ENCODE measurements around the gene CDK5RAP2. TPM values are rescaled to one million over a fixed set of nuclear protein-coding genes. Genes with fewer than 3 reads are reported as not detected.

Gene CDK5RAP2
- total RNA-seq, 1 donor from 2014 or later = 80.0 TPM

GRCh38 chr9:120376101-120376500, 203.9 kb downstream of the CDK5RAP2 start:
- no peaks in the 10 kb centered on the region for H3K4me1 Mint-ChIP-seq
- H3K9me3 Mint-ChIP-seq = no peaks in the 10 kb centered on the region
- ChIA-PET POLR2A (no interaction called here), CTCF (no interaction called here)
- no peak overlapping the region for H3K4me3 Mint-ChIP-seq
- H3K27me3 Mint-ChIP-seq = no peaks in the 10 kb centered on the region
- DNase-seq = no peak
- H3K27ac Mint-ChIP-seq = no peak overlapping the region
- no peaks in the 10 kb centered on the region for H3K36me3 Mint-ChIP-seq (ENCODE audit: low read depth)
- no peak for ATAC-seq (ENCODE audit: low read depth)
- TF ChIP-seq CTCF (IDR thresholded peaks at IDR 0.05) = no peak
- intact Hi-C loops (cut with micrococcal nuclease) = no loop called here

GRCh38 chr9:120375316-120375715, 204.7 kb downstream of the CDK5RAP2 start:
- POLR2A ChIA-PET = no interaction called here
- no peak overlapping the region for H3K27ac Mint-ChIP-seq
- no peaks in the 10 kb centered on the region for H3K4me1 Mint-ChIP-seq
- TF ChIP-seq CTCF (IDR thresholded peaks at IDR 0.05) = no peak
- H3K36me3 Mint-ChIP-seq (ENCODE audit: low read depth) = no peaks in the 10 kb centered on the region
- no peaks in the 10 kb centered on the region for H3K9me3 Mint-ChIP-seq
- no peak for DNase-seq
- CTCF ChIA-PET = no interaction called here
- no peaks in the 10 kb centered on the region for H3K27me3 Mint-ChIP-seq
- intact Hi-C loops (cut with micrococcal nuclease) = no loop called here
- no peak for ATAC-seq (ENCODE audit: low read depth)
- no peak overlapping the region for H3K4me3 Mint-ChIP-seq

- no peaks in the 10 kb centered on the region for H3K36me3 Mint-ChIP-seq (ENCODE audit: low read depth)
- H3K27me3 Mint-ChIP-seq = no peaks in the 10 kb centered on the region
- no peaks in the 10 kb centered on the region for H3K9me3 Mint-ChIP-seq
- ChIA-PET CTCF (no interaction called here), POLR2A (no interaction called here)
- H3K4me3 Mint-ChIP-seq = no peak overlapping the region
- no peak for TF ChIP-seq CTCF (IDR thresholded peaks at IDR 0.05)
- no peak overlapping the region for H3K27ac Mint-ChIP-seq
- intact Hi-C loops (cut with micrococcal nuclease) = no loop called here
- DNase-seq (no peak), ATAC-seq (ENCODE audit: low read depth) (no peak)
- H3K4me1 Mint-ChIP-seq = no peaks in the 10 kb centered on the region
Observed at GRCh38 chr9:120374817-120375216, 205.2 kb downstream of the CDK5RAP2 start.

- CTCF ChIA-PET = no interaction called here
- ATAC-seq (ENCODE audit: low read depth) = no peak
Observed at GRCh38 chr9:120374239-120374638, 205.7 kb downstream of the CDK5RAP2 start.

GRCh38 chr9:120372040-120372439, 207.9 kb downstream of the CDK5RAP2 start:
- Mint-ChIP-seq H3K27me3 (no peaks in the 10 kb centered on the region), H3K36me3 (ENCODE audit: low read depth) (no peaks in the 10 kb centered on the region), H3K4me1 (no peaks in the 10 kb centered on the region), H3K27ac (no peak overlapping the region), H3K9me3 (peaks cover 6% of the 10 kb centered on the region), H3K4me3 (no peak overlapping the region)
- POLR2A ChIA-PET = no interaction called here
- intact Hi-C loops (cut with micrococcal nuclease) = no loop called here
- ATAC-seq (ENCODE audit: low read depth) (no peak), DNase-seq (no peak)
- CTCF ChIA-PET = no interaction called here
- TF ChIP-seq CTCF (IDR thresholded peaks at IDR 0.05) = no peak

More at GRCh38 chr9:120374239-120374638, 205.7 kb downstream of the CDK5RAP2 start:
- intact Hi-C loops (cut with micrococcal nuclease) = no loop called here
- POLR2A ChIA-PET = no interaction called here
- Mint-ChIP-seq H3K4me1 (no peaks in the 10 kb centered on the region), H3K36me3 (ENCODE audit: low read depth) (no peaks in the 10 kb centered on the region), H3K9me3 (no peaks in the 10 kb centered on the region), H3K4me3 (no peak overlapping the region), H3K27me3 (no peaks in the 10 kb centered on the region), H3K27ac (no peak overlapping the region)
- no peak for TF ChIP-seq CTCF (IDR thresholded peaks at IDR 0.05)
- DNase-seq = no peak
